LNCaP clone FGC (cell line): Measurements from ENCODE around the gene GPD1L.
"Not testable (repeated sequence)": the region's sequence is repeated elsewhere in the genome, so short reads cannot be mapped to it uniquely, and the experiment has no call there.

Experiments
- DNase-seq: peaks from one replicate; pipeline ENCODE4 v3.0.0-alpha.2; 2011; ENCODE audit warnings: low read depth
- H3K4me3 ChIP-seq: 2 replicates; pipeline ENCODE4 v1.5.1; 2011; ENCODE audit warnings: mild to moderate bottlenecking, low read depth, low read length, control low read depth
- CTCF ChIP-seq: IDR thresholded peaks from 2 replicates; pipeline ENCODE4 v1.5.1; 2012; ENCODE audit warnings: mild to moderate bottlenecking; ENCODE audit not compliant: control insufficient read depth, insufficient read depth; ENCODE audit errors: extremely low read depth

GPD1L gene

GRCh38 chr3:32184187-32184730 lies 77.8 kb downstream of the GPD1L start:
- no peak for TF ChIP-seq CTCF
- no peak overlapping the region for H3K4me3 ChIP-seq
- DNase-seq: no peak

- H3K4me3 ChIP-seq: no peak overlapping the region
- no peak for DNase-seq
- no peak for TF ChIP-seq CTCF
Measured at GRCh38 chr3:32186097-32186496, 79.7 kb downstream of the GPD1L start.

GRCh38 chr3:32186876-32187275 lies 80.5 kb downstream of the GPD1L start:
- H3K4me3 ChIP-seq: no peak overlapping the region
- no peak for DNase-seq
- no peak for TF ChIP-seq CTCF

- no peak overlapping the region for H3K4me3 ChIP-seq
- DNase-seq: no peak
Measured at GRCh38 chr3:32189693-32190092, 83.3 kb downstream of the GPD1L start.

GRCh38 chr3:32190556-32190955 lies 84.1 kb downstream of the GPD1L start:
- DNase-seq, H3K4me3 ChIP-seq: not testable (repeated sequence)

More at GRCh38 chr3:32189693-32190092, 83.3 kb downstream of the GPD1L start:
- no peak for TF ChIP-seq CTCF

GRCh38 chr3:32193101-32193500 lies 86.7 kb downstream of the GPD1L start:
- H3K4me3 ChIP-seq: no peak overlapping the region
- no peak for TF ChIP-seq CTCF
- no peak for DNase-seq

GRCh38 chr3:32194653-32195052 lies 88.2 kb downstream of the GPD1L start:
- no peak overlapping the region for H3K4me3 ChIP-seq
- DNase-seq: peak; percentile 56
- no peak for TF ChIP-seq CTCF
